ENCODE results near the gene MRPL53. TPM values are rescaled to one million over a fixed set of nuclear protein-coding genes. Genes with fewer than 3 reads are reported as not detected.
A peak's percentile ranks its signal among the peaks of the same experiment; 100 is the strongest.

Gene MRPL53
- total and polyA plus RNA-seq, 2 of the 13 experiments (the other 11 are each of a cell fraction or from before 2014, with no cell fraction given): 34.3 to 51.9 TPM

GRCh38 chr2:74512744-74513604 is 40.5 kb upstream of the MRPL53 start (continued):
- TF ChIP-seq ZNF747 (CRISPR knock-in tag; IDR thresholded peaks at IDR 0.05; ENCODE audit: borderline replicate concordance): no peak
- TF ChIP-seq NR2F2 (IDR thresholded peaks at IDR 0.05; ENCODE audit: borderline replicate concordance, low read depth): peak; percentile 54; the same call in 1 of the 2 replicates
- TF ChIP-seq MTF1 (CRISPR knock-in tag; IDR thresholded peaks at IDR 0.05): no peak
- no peak for TF ChIP-seq ZNF879 (CRISPR knock-in tag; IDR thresholded peaks at IDR 0.05)
- no peak for TF ChIP-seq PRDM4 (CRISPR knock-in tag; IDR thresholded peaks at IDR 0.05; ENCODE audit: borderline replicate concordance)
- TF ChIP-seq POLR2A (IDR thresholded peaks at IDR 0.05; ENCODE audit: insufficient read depth in 1 of 2, low read depth in 2 of 2, low read length in 2 of 2): no peak
- TF ChIP-seq BCL3 (CRISPR knock-in tag; IDR thresholded peaks at IDR 0.05): no peak
- TF ChIP-seq POLR2AphosphoS5 (IDR thresholded peaks at IDR 0.05; ENCODE audit: low read depth, low read length): no peak; the same call in 1 of the 2 replicates
- TF ChIP-seq ZNF891 (CRISPR knock-in tag; IDR thresholded peaks at IDR 0.05): peak; percentile 83
- TF ChIP-seq ZHX2 (IDR thresholded peaks at IDR 0.05; ENCODE audit: low read depth): no peak
- no peak for TF ChIP-seq ZHX2 (CRISPR knock-in tag; IDR thresholded peaks at IDR 0.05; ENCODE audit: borderline replicate concordance)
- TF ChIP-seq ELF4 (CRISPR knock-in tag; IDR thresholded peaks at IDR 0.05; ENCODE audit: borderline replicate concordance): no peak
- no peak for TF ChIP-seq ONECUT2 (CRISPR knock-in tag; IDR thresholded peaks at IDR 0.05)
- TF ChIP-seq RXRA (CRISPR knock-in tag; IDR thresholded peaks at IDR 0.05): peak; percentile 11; the same call in 1 of the 2 replicates
- TF ChIP-seq BRD4 (CRISPR knock-in tag; IDR thresholded peaks at IDR 0.05): no peak
- TF ChIP-seq ZNF503 (CRISPR knock-in tag; IDR thresholded peaks at IDR 0.05): no peak

Data from HepG2 (cell line).